ENCODE results near the gene GRIK3. TPM values are rescaled to one million over a fixed set of nuclear protein-coding genes. Genes with fewer than 3 reads are reported as not detected.

Gene GRIK3
- total and polyA plus RNA-seq, 2 of the 8 experiments (the other 6 are each of a cell fraction or from before 2014, with no cell fraction given) = 2.1 to 3.4 TPM

- no peak for TF ChIP-seq CHD7 (IDR thresholded peaks at IDR 0.05; ENCODE audit: insufficient replicate concordance, low read length)
- TF ChIP-seq POLR2A (IDR thresholded peaks at IDR 0.05; ENCODE audit: control extremely low read depth in 1 of 2, low read depth in 2 of 2, low read length in 2 of 2) = no peak
- no peak for TF ChIP-seq CREB1 (IDR thresholded peaks at IDR 0.05)
- TF ChIP-seq SIRT6 (IDR thresholded peaks at IDR 0.05; ENCODE audit: low read length) = no peak
- no peak for TF ChIP-seq CHD2 (IDR thresholded peaks at IDR 0.05; ENCODE audit: low read length)
- TF ChIP-seq SRF (IDR thresholded peaks at IDR 0.05; ENCODE audit: low read depth, low read length) = no peak
Measured at GRCh38 chr1:36843027-36843426, 191.3 kb downstream of the GRIK3 start (continued).
